ENCODE results near the gene KIDINS220. TPM values are rescaled to one million over a fixed set of nuclear protein-coding genes. Genes with fewer than 3 reads are reported as not detected.
A peak's percentile ranks its signal among the peaks of the same experiment; 100 is the strongest.

The KIDINS220 gene
- total RNA-seq, 1 donor: 89.7 TPM

GRCh38 chr2:8835279-8835678 lies 2.1 kb downstream of the KIDINS220 start:
- DNase-seq (ENCODE audit: low read depth): no peak
- H3K4me3 ChIP-seq (ENCODE audit: low read depth, low read length): peak overlapping the region; percentile 13
- TF ChIP-seq, protein P1, sequence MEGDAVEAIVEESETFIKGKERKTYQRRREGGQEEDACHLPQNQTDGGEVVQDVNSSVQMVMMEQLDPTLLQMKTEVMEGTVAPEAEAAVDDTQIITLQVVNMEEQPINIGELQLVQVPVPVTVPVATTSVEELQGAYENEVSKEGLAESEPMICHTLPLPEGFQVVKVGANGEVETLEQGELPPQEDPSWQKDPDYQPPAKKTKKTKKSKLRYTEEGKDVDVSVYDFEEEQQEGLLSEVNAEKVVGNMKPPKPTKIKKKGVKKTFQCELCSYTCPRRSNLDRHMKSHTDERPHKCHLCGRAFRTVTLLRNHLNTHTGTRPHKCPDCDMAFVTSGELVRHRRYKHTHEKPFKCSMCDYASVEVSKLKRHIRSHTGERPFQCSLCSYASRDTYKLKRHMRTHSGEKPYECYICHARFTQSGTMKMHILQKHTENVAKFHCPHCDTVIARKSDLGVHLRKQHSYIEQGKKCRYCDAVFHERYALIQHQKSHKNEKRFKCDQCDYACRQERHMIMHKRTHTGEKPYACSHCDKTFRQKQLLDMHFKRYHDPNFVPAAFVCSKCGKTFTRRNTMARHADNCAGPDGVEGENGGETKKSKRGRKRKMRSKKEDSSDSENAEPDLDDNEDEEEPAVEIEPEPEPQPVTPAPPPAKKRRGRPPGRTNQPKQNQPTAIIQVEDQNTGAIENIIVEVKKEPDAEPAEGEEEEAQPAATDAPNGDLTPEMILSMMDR (IDR thresholded peaks at IDR 0.05; ENCODE audit: insufficient read depth, low read length): no peak

DNA sequence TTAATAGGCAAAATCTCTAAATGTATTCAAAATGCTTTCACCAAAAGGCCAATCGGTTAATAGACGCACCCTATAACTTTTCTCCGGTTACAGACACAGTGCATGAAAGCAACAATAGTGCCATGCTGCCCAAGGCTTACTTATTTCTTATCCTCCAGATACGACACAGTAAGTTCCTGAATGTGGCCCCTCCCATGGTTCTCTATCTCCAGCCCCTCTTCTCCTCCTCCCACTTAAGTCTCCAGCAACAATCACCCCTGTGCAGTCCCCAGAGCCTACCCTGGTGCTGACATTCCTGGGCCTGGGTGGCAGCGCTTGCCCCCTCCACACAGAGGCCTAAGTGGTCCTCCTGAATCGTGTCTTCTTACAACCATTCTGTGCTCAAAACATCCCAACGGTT lies 3.6 kb downstream of the KIDINS220 start:
- DNase-seq (ENCODE audit: low read depth): no peak
- TF ChIP-seq, protein P1 (IDR thresholded peaks at IDR 0.05; ENCODE audit: insufficient read depth, low read length): no peak
- H3K4me3 ChIP-seq (ENCODE audit: low read depth, low read length): no peak overlapping the region

DNA sequence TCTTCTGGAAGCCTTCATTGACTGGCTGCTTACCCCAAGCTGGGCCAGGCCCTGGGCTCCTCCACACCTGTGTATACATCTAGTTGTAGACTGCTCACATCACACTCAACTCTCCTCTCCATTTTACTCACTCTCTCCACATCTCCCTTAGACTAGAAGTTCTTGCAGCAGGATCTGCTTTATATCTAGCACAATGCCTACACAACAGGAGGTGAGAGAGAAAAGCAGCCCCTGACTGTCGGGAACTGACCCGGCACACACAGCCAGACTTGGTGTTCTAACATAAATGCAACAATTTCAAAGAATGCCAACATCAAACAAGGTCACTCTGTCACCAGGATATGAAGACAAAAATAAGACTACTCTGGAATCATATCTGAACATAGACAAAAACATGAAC lies 5.9 kb downstream of the KIDINS220 start:
- H3K4me3 ChIP-seq (ENCODE audit: low read depth, low read length): no peak overlapping the region
- TF ChIP-seq, protein P1 (IDR thresholded peaks at IDR 0.05; ENCODE audit: insufficient read depth, low read length): no peak
- no peak for DNase-seq (ENCODE audit: low read depth)

- H3K4me3 ChIP-seq (ENCODE audit: low read depth, low read length): no peak overlapping the region
- TF ChIP-seq, protein P1 (IDR thresholded peaks at IDR 0.05; ENCODE audit: insufficient read depth, low read length): no peak
- no peak for DNase-seq (ENCODE audit: low read depth)
Observed at GRCh38 chr2:8827729-8828128, 9.7 kb downstream of the KIDINS220 start.

DNA sequence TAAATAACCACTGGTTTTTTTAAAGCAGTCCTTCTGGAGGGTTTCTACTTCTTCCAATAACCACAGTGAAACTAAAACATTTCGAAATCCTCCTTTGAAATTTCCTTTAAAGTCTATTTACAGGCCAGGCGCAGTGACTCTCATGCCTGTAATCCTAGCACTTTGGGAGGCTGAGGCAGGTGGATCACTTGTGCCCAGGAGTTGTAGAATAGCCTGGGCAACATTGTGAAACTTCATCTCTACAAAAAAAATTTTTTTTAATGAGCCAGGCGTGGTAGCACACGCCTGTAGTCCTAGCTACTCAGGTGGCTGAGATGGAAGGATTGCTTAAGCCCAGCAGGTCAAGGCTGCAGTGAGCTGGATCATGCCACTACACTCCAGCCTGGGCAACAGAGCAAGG lies 15.2 kb downstream of the KIDINS220 start:
- TF ChIP-seq, protein P1 (IDR thresholded peaks at IDR 0.05; ENCODE audit: insufficient read depth, low read length): no peak
- DNase-seq (ENCODE audit: low read depth): peak; percentile 35
- no peak overlapping the region for H3K4me3 ChIP-seq (ENCODE audit: low read depth, low read length)

- no peak overlapping the region for H3K4me3 ChIP-seq (ENCODE audit: low read depth, low read length)
- TF ChIP-seq, protein P1 (IDR thresholded peaks at IDR 0.05; ENCODE audit: insufficient read depth, low read length): no peak
- DNase-seq (ENCODE audit: low read depth): peak; percentile 81
Observed at GRCh38 chr2:8821276-8822217, 15.9 kb downstream of the KIDINS220 start.

Data from fibroblast of the aortic adventitia (primary cell).